Body of pancreas (tissue), 4 donors: ENCODE measurements around the gene ATP11A.

ENCODE experiments used
- POLR2A ChIP-seq, 3 donors: fragments of 450-650 bp; IDR thresholded peaks; one replicate each; pipeline ENCODE4 v1.6.1; 2016; ENCODE audit warnings: antibody characterized with exemption in 3 of 3, mild to moderate bottlenecking in 2 of 3
- TF ChIP-seq, protein P1 (sequence below), 7 experiments: fragments of 450-650 bp in 4 of 7; fragments of 200-600 bp in 3 of 7; sonication (generic) in 3 of 7; IDR thresholded peaks; one replicate each; pipeline ENCODE4 v1.5.1; 2016 to 2019; ENCODE audit warnings: antibody characterized with exemption in 7 of 7

GRCh38 chr13:112831801-112832200 lies 142.0 kb downstream of the ATP11A start:
- TF ChIP-seq, protein P1, sequence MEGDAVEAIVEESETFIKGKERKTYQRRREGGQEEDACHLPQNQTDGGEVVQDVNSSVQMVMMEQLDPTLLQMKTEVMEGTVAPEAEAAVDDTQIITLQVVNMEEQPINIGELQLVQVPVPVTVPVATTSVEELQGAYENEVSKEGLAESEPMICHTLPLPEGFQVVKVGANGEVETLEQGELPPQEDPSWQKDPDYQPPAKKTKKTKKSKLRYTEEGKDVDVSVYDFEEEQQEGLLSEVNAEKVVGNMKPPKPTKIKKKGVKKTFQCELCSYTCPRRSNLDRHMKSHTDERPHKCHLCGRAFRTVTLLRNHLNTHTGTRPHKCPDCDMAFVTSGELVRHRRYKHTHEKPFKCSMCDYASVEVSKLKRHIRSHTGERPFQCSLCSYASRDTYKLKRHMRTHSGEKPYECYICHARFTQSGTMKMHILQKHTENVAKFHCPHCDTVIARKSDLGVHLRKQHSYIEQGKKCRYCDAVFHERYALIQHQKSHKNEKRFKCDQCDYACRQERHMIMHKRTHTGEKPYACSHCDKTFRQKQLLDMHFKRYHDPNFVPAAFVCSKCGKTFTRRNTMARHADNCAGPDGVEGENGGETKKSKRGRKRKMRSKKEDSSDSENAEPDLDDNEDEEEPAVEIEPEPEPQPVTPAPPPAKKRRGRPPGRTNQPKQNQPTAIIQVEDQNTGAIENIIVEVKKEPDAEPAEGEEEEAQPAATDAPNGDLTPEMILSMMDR (IDR thresholded peaks at IDR 0.05): no peak
- TF ChIP-seq POLR2A (IDR thresholded peaks at IDR 0.05): no peak
